Tibial nerve (tissue), 4 donors: ENCODE results near the gene IFITM10.

ENCODE experiments used
- EP300 ChIP-seq, 2 donors: sonication (generic); formaldehyde crosslinking; IDR thresholded peaks; one replicate each; pipeline ENCODE4 v1.6.1; 2017; ENCODE audit warnings: antibody characterized with exemption in 2 of 2, mild to moderate bottlenecking in 1 of 2
- POLR2A ChIP-seq, 2 donors: fragments of 450-650 bp; IDR thresholded peaks; one replicate each; pipeline ENCODE4 v1.6.1; 2017; ENCODE audit warnings: antibody characterized with exemption in 2 of 2, mild to moderate bottlenecking in 2 of 2, moderate library complexity in 2 of 2
- TF ChIP-seq, protein P1 (sequence below), 5 experiments: fragments of 200-600 bp in 3 of 5; fragments of 450-650 bp in 2 of 5; sonication (generic) in 3 of 5; IDR thresholded peaks; one replicate each; pipeline ENCODE4 v1.5.1; 2016 to 2019; ENCODE audit warnings: antibody characterized with exemption in 5 of 5, mild to moderate bottlenecking in 3 of 5, moderate library complexity in 2 of 5

DNA sequence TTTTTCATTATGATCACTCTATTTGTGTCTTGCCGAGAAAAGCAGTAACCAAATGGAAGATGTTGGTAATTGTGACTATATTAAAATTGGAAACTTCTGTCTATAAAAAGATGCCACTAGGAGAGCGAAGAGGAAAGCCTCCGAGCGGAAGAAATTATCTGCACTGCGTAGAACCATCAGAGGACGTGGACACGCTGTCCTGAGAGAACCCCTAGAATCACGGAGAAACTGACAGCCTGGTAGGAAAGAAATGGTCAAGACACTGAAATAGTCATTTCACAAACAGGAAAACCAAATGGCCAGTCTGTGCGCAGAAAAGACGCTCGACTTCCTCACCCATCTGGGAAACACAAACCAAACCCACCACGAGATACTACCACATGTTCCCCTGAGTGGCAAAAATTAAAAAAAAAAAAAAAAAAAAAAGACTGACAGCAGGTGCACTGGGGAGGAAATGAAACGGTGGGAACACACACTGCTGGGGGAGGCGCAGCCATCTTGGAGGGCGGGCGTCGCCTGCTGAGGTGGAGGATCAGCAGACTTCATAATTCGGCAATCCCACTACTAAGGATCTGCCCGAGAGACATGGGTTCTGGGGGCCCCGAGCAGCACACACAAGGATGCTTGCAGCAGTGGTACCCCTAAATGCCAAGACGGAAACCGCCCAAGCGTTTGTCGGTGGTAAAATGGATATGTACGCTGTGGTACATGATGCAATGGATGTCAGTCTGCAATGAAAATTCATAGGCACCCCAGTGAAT lies 21.3 kb downstream of the IFITM10 start:
- TF ChIP-seq, protein P1, sequence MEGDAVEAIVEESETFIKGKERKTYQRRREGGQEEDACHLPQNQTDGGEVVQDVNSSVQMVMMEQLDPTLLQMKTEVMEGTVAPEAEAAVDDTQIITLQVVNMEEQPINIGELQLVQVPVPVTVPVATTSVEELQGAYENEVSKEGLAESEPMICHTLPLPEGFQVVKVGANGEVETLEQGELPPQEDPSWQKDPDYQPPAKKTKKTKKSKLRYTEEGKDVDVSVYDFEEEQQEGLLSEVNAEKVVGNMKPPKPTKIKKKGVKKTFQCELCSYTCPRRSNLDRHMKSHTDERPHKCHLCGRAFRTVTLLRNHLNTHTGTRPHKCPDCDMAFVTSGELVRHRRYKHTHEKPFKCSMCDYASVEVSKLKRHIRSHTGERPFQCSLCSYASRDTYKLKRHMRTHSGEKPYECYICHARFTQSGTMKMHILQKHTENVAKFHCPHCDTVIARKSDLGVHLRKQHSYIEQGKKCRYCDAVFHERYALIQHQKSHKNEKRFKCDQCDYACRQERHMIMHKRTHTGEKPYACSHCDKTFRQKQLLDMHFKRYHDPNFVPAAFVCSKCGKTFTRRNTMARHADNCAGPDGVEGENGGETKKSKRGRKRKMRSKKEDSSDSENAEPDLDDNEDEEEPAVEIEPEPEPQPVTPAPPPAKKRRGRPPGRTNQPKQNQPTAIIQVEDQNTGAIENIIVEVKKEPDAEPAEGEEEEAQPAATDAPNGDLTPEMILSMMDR (IDR thresholded peaks at IDR 0.05) = no peak
- TF ChIP-seq POLR2A (IDR thresholded peaks at IDR 0.05) (no peak), EP300 (IDR thresholded peaks at IDR 0.05) (no peak)
